Body of pancreas (tissue), 4 donors: ENCODE results near the gene CD47. TPM values are rescaled to one million over a fixed set of nuclear protein-coding genes. Genes with fewer than 3 reads are reported as not detected.

ENCODE experiments used
- ATAC-seq: fragments of 150-250 bp; one replicate; pipeline ENCODE4 v1.9.1; 2016
- DNase-seq, 4 donors: peaks; one replicate each; pipeline ENCODE4 v3.0.0-alpha.2; 2019
- H3K27ac ChIP-seq, 4 donors: fragments of 200-600 bp; sonication (generic); 1 replicate in 3 of 4; 2 replicates in 1 of 4; pipeline versions ENCODE4 v1.5.1 to v1.6.1; 2016 to 2019; ENCODE audit warnings: mild to moderate bottlenecking in 1 of 4, mixed read lengths in 1 of 4, moderate library complexity in 1 of 4
- H3K27me3 ChIP-seq, 2 donors: fragments of 200-600 bp; sonication (generic); one replicate each; pipeline ENCODE4 v1.6.0; 2016; ENCODE audit warnings: mild to moderate bottlenecking in 1 of 2
- H3K36me3 ChIP-seq, 2 donors: fragments of 200-600 bp; sonication (generic); replicated peaks in 1 of 2; 2 replicates each; pipeline ENCODE4 v1.5.1; 2016; ENCODE audit warnings: low read depth in 2 of 2; ENCODE audit not compliant: insufficient read depth in 1 of 2
- H3K4me1 ChIP-seq: fragments of 200-600 bp; sonication (generic); one replicate; pipeline ENCODE4 v1.6.0; 2016
- H3K4me3 ChIP-seq, 2 donors: fragments of 200-600 bp; sonication (generic); 1 replicate in 1 of 2; 2 replicates in 1 of 2; pipeline ENCODE4 v1.5.1; 2016 to 2019
- H3K9me3 ChIP-seq, 3 donors: fragments of 200-600 bp; sonication (generic); 1 replicate in 2 of 3; 2 replicates in 1 of 3; pipeline ENCODE4 v1.5.1; 2016
- POLR2A ChIP-seq, 3 donors: fragments of 450-650 bp; IDR thresholded peaks; one replicate each; pipeline ENCODE4 v1.6.1; 2016; ENCODE audit warnings: antibody characterized with exemption in 3 of 3, mild to moderate bottlenecking in 2 of 3
- WGBS, 2 donors: methylation state at CpG; one replicate each; pipeline ENCODE4 v1.1.5; 2017; 5-methylcytosine and 5-hydroxymethylcytosine counted together
- intact Hi-C: fragments of 100-400 bp; cut with DNase I; formaldehyde crosslinking; loops from one replicate; pipeline ENCODE4 v1.15.1; 2023
- total RNA-seq, 2 donors: library from RNA; depleted of rRNA; stranded (reverse); fragments of >200 nt; gene quantifications; one replicate each; pipeline ENCODE4 v1.1.0, GENCODE V29; 2016
- TF ChIP-seq, protein P1 (sequence below), 7 experiments: fragments of 450-650 bp in 4 of 7; fragments of 200-600 bp in 3 of 7; sonication (generic) in 3 of 7; IDR thresholded peaks; one replicate each; pipeline ENCODE4 v1.5.1; 2016 to 2019; ENCODE audit warnings: antibody characterized with exemption in 7 of 7

CD47 gene
- total RNA-seq, 2 donors from 2014 or later: 34.3 to 51.1 TPM

DNA sequence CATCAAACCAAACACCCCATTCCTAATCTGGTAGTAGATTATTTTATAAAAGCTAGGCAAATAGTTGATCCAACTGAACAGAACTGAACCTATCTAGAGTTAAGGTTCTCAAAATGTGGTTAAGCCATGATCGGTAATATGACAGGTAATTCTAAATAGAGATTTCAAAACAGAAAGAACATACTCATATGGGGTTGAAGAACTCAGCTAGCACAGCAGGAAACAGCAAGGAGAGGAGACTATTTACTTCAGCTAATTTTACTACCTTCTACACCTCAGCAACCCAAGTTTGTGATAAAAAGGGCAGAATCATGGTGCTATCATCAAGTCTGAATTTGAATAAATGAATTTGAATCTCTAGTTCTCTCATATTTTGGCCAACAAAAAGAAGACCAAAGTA is 11.8 kb downstream of the CD47 start:
- Histone ChIP-seq H3K36me3 (no peaks in the 10 kb centered on the region), H3K4me1 (no peaks in the 10 kb centered on the region), H3K27me3 (no peaks in the 10 kb centered on the region), H3K9me3 (no peaks in the 10 kb centered on the region), H3K4me3 (no peak overlapping the region), H3K27ac (no peak overlapping the region)
- DNase-seq (no peak), ATAC-seq (no peak)
- WGBS, 2 donors: 94 to 100% methylated on average over 1 of the region's 1 CpG
- TF ChIP-seq, protein P1, sequence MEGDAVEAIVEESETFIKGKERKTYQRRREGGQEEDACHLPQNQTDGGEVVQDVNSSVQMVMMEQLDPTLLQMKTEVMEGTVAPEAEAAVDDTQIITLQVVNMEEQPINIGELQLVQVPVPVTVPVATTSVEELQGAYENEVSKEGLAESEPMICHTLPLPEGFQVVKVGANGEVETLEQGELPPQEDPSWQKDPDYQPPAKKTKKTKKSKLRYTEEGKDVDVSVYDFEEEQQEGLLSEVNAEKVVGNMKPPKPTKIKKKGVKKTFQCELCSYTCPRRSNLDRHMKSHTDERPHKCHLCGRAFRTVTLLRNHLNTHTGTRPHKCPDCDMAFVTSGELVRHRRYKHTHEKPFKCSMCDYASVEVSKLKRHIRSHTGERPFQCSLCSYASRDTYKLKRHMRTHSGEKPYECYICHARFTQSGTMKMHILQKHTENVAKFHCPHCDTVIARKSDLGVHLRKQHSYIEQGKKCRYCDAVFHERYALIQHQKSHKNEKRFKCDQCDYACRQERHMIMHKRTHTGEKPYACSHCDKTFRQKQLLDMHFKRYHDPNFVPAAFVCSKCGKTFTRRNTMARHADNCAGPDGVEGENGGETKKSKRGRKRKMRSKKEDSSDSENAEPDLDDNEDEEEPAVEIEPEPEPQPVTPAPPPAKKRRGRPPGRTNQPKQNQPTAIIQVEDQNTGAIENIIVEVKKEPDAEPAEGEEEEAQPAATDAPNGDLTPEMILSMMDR (IDR thresholded peaks at IDR 0.05): no peak
- no peak for TF ChIP-seq POLR2A (IDR thresholded peaks at IDR 0.05)
- intact Hi-C loops: no loop called here

DNA sequence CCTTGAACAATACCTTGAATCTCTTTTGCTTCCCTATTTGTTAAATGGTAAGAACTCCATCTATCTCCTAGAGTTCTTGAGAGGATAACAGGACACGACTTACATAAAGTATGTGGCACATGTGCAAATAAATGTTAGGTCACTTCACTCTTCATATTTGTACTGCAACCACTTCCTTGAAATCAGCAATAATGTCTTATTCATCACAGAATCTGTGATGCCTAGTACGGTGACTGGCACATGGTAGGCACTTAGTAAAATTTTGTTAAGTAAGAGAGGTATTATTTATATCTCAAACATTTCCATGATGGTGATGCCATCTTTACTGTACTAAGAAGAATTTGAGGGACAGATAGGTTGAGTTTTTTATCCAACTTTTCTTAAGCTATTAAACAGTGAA is 14.3 kb downstream of the CD47 start:
- WGBS, 2 donors: 79 to 91% methylated on average over 2 of the region's 2 CpGs

DNA sequence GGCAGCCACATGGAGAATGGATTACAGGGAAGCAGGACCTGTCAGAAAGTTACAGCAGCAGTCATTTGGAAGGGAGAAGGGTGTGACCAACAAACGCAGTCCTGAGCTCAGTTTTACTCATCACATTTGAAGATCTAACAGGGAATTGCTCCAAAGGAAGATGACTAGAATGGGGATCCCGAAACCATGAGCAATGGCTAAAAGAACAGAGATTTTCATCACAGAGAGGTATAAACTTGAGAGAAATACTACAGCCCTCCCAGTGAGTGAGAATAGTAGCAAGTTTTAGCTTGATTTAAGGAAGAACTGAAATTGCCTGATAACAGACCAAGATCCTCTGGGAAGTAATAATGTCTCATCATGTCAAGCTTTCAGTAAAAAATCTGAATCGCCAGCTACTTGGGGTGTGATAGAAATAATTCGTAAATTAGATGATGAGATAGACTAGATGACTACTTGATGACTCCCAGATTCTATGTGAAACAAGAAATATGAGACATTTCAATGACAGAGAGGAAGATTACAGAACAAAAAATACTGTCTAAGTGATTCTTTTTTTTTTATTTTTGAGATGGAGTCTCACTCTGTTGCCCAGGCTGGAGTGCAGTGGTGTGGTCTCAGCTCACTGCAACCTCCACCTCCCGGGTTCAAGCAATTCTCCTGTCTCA is 16.9 kb downstream of the CD47 start:
- DNase-seq: no peak
- Histone ChIP-seq H3K27me3 (no peaks in the 10 kb centered on the region), H3K4me3 (no peak overlapping the region), H3K9me3 (no peaks in the 10 kb centered on the region), H3K36me3 (no peaks in the 10 kb centered on the region), H3K4me1 (no peaks in the 10 kb centered on the region), H3K27ac (no peak overlapping the region)
- 92 to 96% methylated on average over 5 of the region's 5 CpGs for WGBS, 2 donors
- intact Hi-C loops: no loop called here
- ATAC-seq: no peak
- no peak for TF ChIP-seq POLR2A (IDR thresholded peaks at IDR 0.05)
- TF ChIP-seq, protein P1 (IDR thresholded peaks at IDR 0.05): no peak

More for the DNA sequence above, 14.3 kb downstream of the CD47 start:
- H3K27ac ChIP-seq: no peak overlapping the region
- H3K36me3 ChIP-seq: no peaks in the 10 kb centered on the region
- no peak for TF ChIP-seq POLR2A (IDR thresholded peaks at IDR 0.05)
- TF ChIP-seq, protein P1 (IDR thresholded peaks at IDR 0.05): no peak
- ATAC-seq: no peak
- no peaks in the 10 kb centered on the region for H3K4me1 ChIP-seq
- no peak for DNase-seq
- no peaks in the 10 kb centered on the region for H3K27me3 ChIP-seq
- H3K4me3 ChIP-seq: no peak overlapping the region
- no peaks in the 10 kb centered on the region for H3K9me3 ChIP-seq
- intact Hi-C loops: no loop called here

DNA sequence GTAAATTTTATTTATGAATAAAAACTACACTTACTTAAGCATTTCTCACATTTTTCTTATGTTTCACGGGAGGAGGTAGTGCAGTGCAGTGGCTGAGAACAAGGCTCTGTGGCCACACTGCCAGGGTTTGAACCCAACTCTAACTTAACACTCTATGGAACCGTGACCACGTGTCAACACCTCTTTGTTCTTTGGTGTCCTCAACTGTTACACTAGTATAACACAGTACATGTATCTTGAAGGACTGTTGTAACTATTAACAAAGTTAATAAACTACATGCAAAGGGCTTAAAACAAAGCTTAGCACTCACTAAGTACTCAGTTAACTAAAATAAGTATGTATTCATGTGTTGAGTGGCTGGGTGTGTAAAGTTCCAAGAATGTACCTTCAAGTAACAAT is 19.5 kb downstream of the CD47 start:
- H3K27ac ChIP-seq: no peak overlapping the region
- intact Hi-C loops: no loop called here
- no peaks in the 10 kb centered on the region for H3K4me1 ChIP-seq
- no peaks in the 10 kb centered on the region for H3K27me3 ChIP-seq
- ATAC-seq: no peak
- 93 to 95% methylated on average over 3 of the region's 3 CpGs for WGBS, 2 donors
- no peak overlapping the region for H3K4me3 ChIP-seq
- H3K36me3 ChIP-seq: no peaks in the 10 kb centered on the region
- TF ChIP-seq, protein P1 (IDR thresholded peaks at IDR 0.05): no peak
- TF ChIP-seq POLR2A (IDR thresholded peaks at IDR 0.05): no peak
- no peak for DNase-seq
- H3K9me3 ChIP-seq: no peaks in the 10 kb centered on the region

DNA sequence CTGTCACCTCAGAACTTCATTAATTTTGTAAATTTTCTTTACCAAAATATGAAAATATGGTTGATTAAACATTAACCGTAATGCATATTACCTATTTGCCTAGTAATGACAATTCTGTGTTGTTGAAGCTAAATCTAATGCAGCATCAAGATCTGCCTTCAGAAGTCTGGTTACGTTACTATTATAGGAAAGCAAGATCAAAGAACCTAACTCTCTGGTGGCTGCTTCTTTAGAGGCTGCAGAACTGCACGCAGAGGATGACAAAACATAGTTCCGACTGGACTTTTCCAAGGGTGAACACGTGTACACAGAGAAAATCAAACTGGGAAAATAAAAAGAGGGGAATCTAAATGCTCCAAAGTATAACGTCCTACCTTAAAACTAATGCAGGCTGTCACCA is 20.5 kb downstream of the CD47 start:
- Histone ChIP-seq H3K4me3 (no peak overlapping the region), H3K27me3 (no peaks in the 10 kb centered on the region), H3K9me3 (no peaks in the 10 kb centered on the region), H3K27ac (no peak overlapping the region), H3K36me3 (no peaks in the 10 kb centered on the region), H3K4me1 (no peaks in the 10 kb centered on the region)
- TF ChIP-seq, protein P1 (IDR thresholded peaks at IDR 0.05): no peak
- TF ChIP-seq POLR2A (IDR thresholded peaks at IDR 0.05): no peak
- WGBS, 2 donors: 75 to 77% methylated on average over 6 of the region's 6 CpGs
- DNase-seq (no peak), ATAC-seq (no peak)
- intact Hi-C loops: no loop called here
